H1 (cell line): ENCODE results near the gene GATD1. TPM values are rescaled to one million over a fixed set of nuclear protein-coding genes. Genes with fewer than 3 reads are reported as not detected.
A peak's percentile ranks its signal among the peaks of the same experiment; 100 is the strongest.

Source experiments
- CTCF ChIA-PET: fragments of 300-600 bp; sonication (Branson Sonifier 250); formaldehyde crosslinking; loops from one replicate; lab custom pipeline; 2021; ENCODE audit not compliant: partially characterized antibody; lab: Charles Lee
- POLR2A ChIA-PET: fragments of 300-600 bp; sonication (Branson Sonifier 250); formaldehyde crosslinking; loops from one replicate; lab custom pipeline; 2021; ENCODE audit warnings: inconsistent platforms; ENCODE audit not compliant: partially characterized antibody; lab: Charles Lee
- DNase-seq, 2 experiments: peaks; one replicate each; pipeline versions ENCODE4 v3.0.0 to v3.0.0-alpha.2; 2010 to 2022; ENCODE audit warnings: low spot score in 2 of 2, low read depth in 1 of 2, mixed read lengths in 1 of 2
- FAIRE-seq: peaks from 2 replicates; lab custom pipeline; 2011; peaks lifted over from hg19 to GRCh38; lab: Jason Lieb, UNC
- H2AFZ ChIP-seq: 2 replicates; pipeline ENCODE4 v1.8.1; 2012; ENCODE audit warnings: low read length, inconsistent platforms
- H2AK5ac ChIP-seq: 2 replicates; pipeline ENCODE4 v1.6.1; 2013; ENCODE audit warnings: low read depth, low read length
- H2BK120ac ChIP-seq: replicated peaks from 2 replicates; pipeline ENCODE3; 2013; ENCODE audit warnings: low read depth, low read length, inconsistent platforms
- H2BK12ac ChIP-seq: 2 replicates; pipeline ENCODE4 v1.6.1; 2013; ENCODE audit warnings: low read depth, low read length
- H2BK15ac ChIP-seq: 2 replicates; pipeline ENCODE4 v1.6.1; 2013; ENCODE audit warnings: low read length
- H2BK20ac ChIP-seq: 2 replicates; pipeline ENCODE4 v1.6.1; 2013; ENCODE audit warnings: low read length
- H2BK5ac ChIP-seq: 2 replicates; pipeline ENCODE4 v1.6.1; 2013; ENCODE audit warnings: low read depth, low read length
- H3K14ac ChIP-seq: 2 replicates; pipeline ENCODE4 v1.6.1; 2013; ENCODE audit warnings: inconsistent platforms; ENCODE audit not compliant: insufficient read length
- H3K18ac ChIP-seq: 2 replicates; pipeline ENCODE4 v1.6.1; 2013; ENCODE audit warnings: low read length; ENCODE audit errors: extremely low read depth
- H3K23ac ChIP-seq: 2 replicates; pipeline ENCODE4 v1.6.1; 2013; ENCODE audit warnings: inconsistent platforms; ENCODE audit not compliant: insufficient read length
- H3K23me2 ChIP-seq: 2 replicates; pipeline ENCODE4 v1.6.1; 2013; ENCODE audit warnings: low read depth, low read length
- H3K27ac ChIP-seq: 2 replicates; pipeline ENCODE4 v1.6.1; 2011; ENCODE audit warnings: low read depth, low read length, inconsistent platforms
- H3K27me3 ChIP-seq, 4 experiments: replicated peaks in 1 of 4; 1 replicate in 1 of 4; 2 replicates in 3 of 4; pipeline versions ENCODE4 v1.6.1 to v1.8.1; 2011 to 2013; ENCODE audit warnings: low read length in 3 of 4, mild to moderate bottlenecking in 3 of 4, inconsistent platforms in 2 of 4, mixed read lengths in 2 of 4, moderate library complexity in 1 of 4; ENCODE audit not compliant: control insufficient read depth in 3 of 4, insufficient read depth in 3 of 4; ENCODE audit errors: extremely low read depth in 1 of 4
- H3K36me3 ChIP-seq, 4 experiments: 2 replicates each; pipeline versions ENCODE4 v1.6.1 to v1.8.1; 2011 to 2013; ENCODE audit warnings: mild to moderate bottlenecking in 4 of 4, low read length in 3 of 4, moderate library complexity in 2 of 4, control low read depth in 1 of 4, inconsistent platforms in 1 of 4; ENCODE audit not compliant: insufficient read depth in 4 of 4, control insufficient read depth in 2 of 4
- H3K4ac ChIP-seq: replicated peaks from 2 replicates; pipeline ENCODE3; 2013; ENCODE audit warnings: low read length, low read depth, mixed read lengths, inconsistent platforms; ENCODE audit not compliant: insufficient read length
- H3K4me1 ChIP-seq, 4 experiments: replicated peaks in 1 of 4; 1 replicate in 1 of 4; 2 replicates in 3 of 4; pipeline versions ENCODE4 v1.6.1 to v1.8.1; 2011 to 2013; ENCODE audit warnings: low read length in 3 of 4, inconsistent platforms in 2 of 4, mixed read lengths in 1 of 4; ENCODE audit not compliant: insufficient read depth in 4 of 4, control insufficient read depth in 3 of 4
- H3K4me2 ChIP-seq, 2 experiments: 2 replicates each; pipeline versions ENCODE4 v1.6.1 to v1.8.1; 2011 to 2013; ENCODE audit warnings: low read depth in 2 of 2, low read length in 2 of 2, control low read depth in 1 of 2, inconsistent platforms in 1 of 2, mild to moderate bottlenecking in 1 of 2; ENCODE audit not compliant: insufficient read depth in 1 of 2
- H3K4me3 ChIP-seq, 4 experiments: fragments of 200-600, 300-600 bp in 1 of 4; sonication (generic), shearing (Covaris generic), sonication (Bioruptor Twin) in 1 of 4; 2 replicates each; pipeline versions ENCODE4 v1.5.1 to v1.8.1; 2011 to 2016; ENCODE audit warnings: low read length in 4 of 4, low read depth in 3 of 4, control low read depth in 2 of 4, inconsistent platforms in 2 of 4, mild to moderate bottlenecking in 2 of 4, mixed read lengths in 1 of 4, moderate library complexity in 1 of 4; ENCODE audit not compliant: insufficient read depth in 2 of 4; ENCODE audit errors: extremely low read depth in 1 of 4
- H3K56ac ChIP-seq: replicated peaks from 2 replicates; pipeline ENCODE3; 2013; ENCODE audit warnings: low read depth, mild to moderate bottlenecking, mixed read lengths, low read length, inconsistent platforms; ENCODE audit not compliant: insufficient read length
- H3K79me1 ChIP-seq: 2 replicates; pipeline ENCODE4 v1.6.1; 2013; ENCODE audit warnings: low read depth, low read length, control low read depth
- H3K79me2 ChIP-seq, 2 experiments: 2 replicates each; pipeline versions ENCODE4 v1.6.1 to v1.8.1; 2012 to 2013; ENCODE audit warnings: low read length in 2 of 2, mild to moderate bottlenecking in 2 of 2, inconsistent platforms in 1 of 2; ENCODE audit not compliant: insufficient read depth in 2 of 2, control insufficient read depth in 1 of 2
- H3K9ac ChIP-seq, 4 experiments: replicated peaks in 1 of 4; 1 replicate in 1 of 4; 2 replicates in 3 of 4; pipeline versions ENCODE4 v1.6.1 to v1.8.1; 2011 to 2013; ENCODE audit warnings: low read depth in 3 of 4, low read length in 3 of 4, control low read depth in 2 of 4, mild to moderate bottlenecking in 2 of 4, moderate library complexity in 2 of 4, inconsistent platforms in 1 of 4; ENCODE audit errors: extremely low read depth in 1 of 4
- H3K9me3 ChIP-seq, 2 experiments: 2 replicates each; pipeline versions ENCODE4 v1.6.1 to v1.8.1; 2012 to 2013; ENCODE audit warnings: mild to moderate bottlenecking in 2 of 2, moderate library complexity in 2 of 2, control low read depth in 1 of 2, inconsistent platforms in 1 of 2, low read depth in 1 of 2, low read length in 1 of 2, mixed read lengths in 1 of 2; ENCODE audit not compliant: insufficient read depth in 2 of 2
- H4K20me1 ChIP-seq, 2 experiments: replicated peaks in 1 of 2; 2 replicates each; pipeline versions ENCODE3 to v1.8.1; 2011 to 2013; ENCODE audit warnings: inconsistent platforms in 2 of 2, low read length in 2 of 2, mild to moderate bottlenecking in 1 of 2; ENCODE audit not compliant: insufficient read depth in 2 of 2, control insufficient read depth in 1 of 2
- H4K5ac ChIP-seq: 2 replicates; pipeline ENCODE4 v1.6.1; 2013; ENCODE audit warnings: low read length, low read depth, mixed read lengths, inconsistent platforms; ENCODE audit not compliant: insufficient read length
- H4K8ac ChIP-seq: 2 replicates; pipeline ENCODE4 v1.8.0; 2013; ENCODE audit warnings: mild to moderate bottlenecking, moderate library complexity, low read length, inconsistent platforms; ENCODE audit not compliant: insufficient read depth; ENCODE audit errors: extremely low read depth
- H4K91ac ChIP-seq: replicated peaks from 2 replicates; pipeline ENCODE3; 2013; ENCODE audit warnings: low read length, mixed read lengths, inconsistent platforms; ENCODE audit not compliant: insufficient read length
- CREB1 ChIP-seq: IDR thresholded peaks from 2 replicates; pipeline ENCODE4 v1.6.1; 2012; ENCODE audit warnings: inconsistent platforms
- HDAC2 ChIP-seq, 2 experiments: fragments of 300-600 bp in 1 of 2; sonication (generic) in 1 of 2; IDR thresholded peaks; 2 replicates each; pipeline ENCODE4 v1.6.1; 2011 to 2012; ENCODE audit warnings: low read depth in 2 of 2, low read length in 2 of 2, mild to moderate bottlenecking in 2 of 2, moderate library complexity in 2 of 2, borderline replicate concordance in 1 of 2, inconsistent platforms in 1 of 2
- JUND ChIP-seq: IDR thresholded peaks from 2 replicates; pipeline ENCODE4 v1.6.1; 2011; ENCODE audit warnings: mild to moderate bottlenecking, improper control_type of control experiment, low read length
- KDM1A ChIP-seq: fragments of 200-600, 300-600 bp; sonication (generic); IDR thresholded peaks from 2 replicates; pipeline ENCODE4 v1.7.1; 2016; ENCODE audit warnings: mild to moderate bottlenecking, low read length, borderline replicate concordance
- NANOG ChIP-seq: IDR thresholded peaks from 2 replicates; pipeline ENCODE4 v1.6.1; 2011; ENCODE audit warnings: low read length, low read depth, mild to moderate bottlenecking, inconsistent platforms; ENCODE audit not compliant: insufficient read depth, poor library complexity, severe bottlenecking
- POLR2A ChIP-seq, 2 experiments: IDR thresholded peaks; 1 replicate in 1 of 2; 2 replicates in 1 of 2; pipeline ENCODE4 v1.6.1; 2011; ENCODE audit warnings: low read depth in 2 of 2, low read length in 2 of 2, mild to moderate bottlenecking in 2 of 2; ENCODE audit errors: control extremely low read depth in 1 of 2
- RXRA ChIP-seq: IDR thresholded peaks from 2 replicates; pipeline ENCODE4 v1.6.1; 2011; ENCODE audit warnings: low read depth, mild to moderate bottlenecking, low read length, moderate library complexity; ENCODE audit not compliant: insufficient read depth
- SUZ12 ChIP-seq: fragments of 200-600 bp; sonication (generic); IDR thresholded peaks from 2 replicates; pipeline ENCODE4 v1.6.1; 2012; ENCODE audit warnings: mild to moderate bottlenecking, inconsistent platforms, low read length, moderate library complexity, mixed read lengths
- TBP ChIP-seq: IDR thresholded peaks from 2 replicates; pipeline ENCODE4 v1.6.1; 2011; ENCODE audit warnings: low read depth, low read length, improper control_type of control experiment
- WGBS, 2 experiments: shearing (Covaris generic) in 1 of 2; methylation state at CpG; one replicate each; pipeline versions ENCODE4 v1.1.6 to v1.1.7; 2013 to 2015; ENCODE audit warnings: low lambda C conversion rate in 2 of 2, mixed read lengths in 2 of 2, inconsistent platforms in 1 of 2, low coverage in 1 of 2, missing lambda C conversion rate in 1 of 2; ENCODE audit not compliant: insufficient replicate concordance in 2 of 2, insufficient coverage in 1 of 2, insufficient read length in 1 of 2; ENCODE audit errors: extremely low coverage in 1 of 2, missing lambda C conversion rate in 1 of 2; 5-methylcytosine and 5-hydroxymethylcytosine counted together
- polyA plus RNA-seq, 7 experiments: library from polyadenylated mRNA; depleted of rRNA in 3 of 7; stranded (reverse) in 5 of 7; unstranded in 2 of 7; fragments of >200 nt in 5 of 7; fragments of 200-250 nt in 2 of 7; gene quantifications; 1 replicate in 5 of 7; 2 replicates in 1 of 7; 4 replicates in 1 of 7; pipeline versions ENCODE4 v1.2.1 to v1.2.3, GENCODE V29; 2011 to 2013; ENCODE audit warnings: missing spikeins in 2 of 7, mixed read lengths in 2 of 7
- total RNA-seq: library from RNA; stranded (reverse); fragmentation: NEBNext Ultra II Directional; extraction: Animal tissue kit (Norgen Biotek cat#: 25700); gene quantifications from 2 replicates; pipeline ENCODE4 v1.2.1, GENCODE V29; 2021
- TF ChIP-seq, protein P1 (sequence below): IDR thresholded peaks from 2 replicates; pipeline ENCODE4 v1.6.1; 2011; ENCODE audit warnings: low read length, improper control_type of control experiment

GATD1 gene
- total and polyA plus RNA-seq, 2 of the 8 experiments (the other 6 are each of a cell fraction or from before 2014, with no cell fraction given) = 47.5 to 54.8 TPM

- no peak for DNase-seq
- H3K4me1 ChIP-seq = peaks cover under 1 to 16% (median 8%) of the 10 kb centered on the region in 4 experiments; a peak in 6 of 7 replicates
- H3K27ac ChIP-seq = peak overlapping the region; percentile 91; the same call in 1 of the 2 replicates
- no peaks in the 10 kb centered on the region for H3K9me3 ChIP-seq
- H3K4ac ChIP-seq = peak overlapping the region; percentile 91
- H3K9ac ChIP-seq = peak overlapping the region; percentile 62 to 95 (median 82)
- peak overlapping the region; percentile 91 for H4K5ac ChIP-seq
- H3K18ac ChIP-seq = peak overlapping the region; percentile 81; the same call in 1 of the 2 replicates
- no peak overlapping the region for H3K14ac ChIP-seq
- FAIRE-seq = no peak
- no peak overlapping the region for H2BK20ac ChIP-seq
- H3K79me1 ChIP-seq = 0 out of 2 replicates have a peak, but pooled peaks cover 6% of the 10 kb centered on the region
- H3K23ac ChIP-seq = no peak overlapping the region
- H4K91ac ChIP-seq = peak overlapping the region; percentile 45
- H3K4me2 ChIP-seq = peak overlapping the region; percentile 85 to 86
- H3K23me2 ChIP-seq = peaks cover 13% of the 10 kb centered on the region; the same call in 1 of the 2 replicates
- peaks cover 17 to 30% of the 10 kb centered on the region in 2 experiments for H4K20me1 ChIP-seq
- H2BK15ac ChIP-seq = peak overlapping the region; percentile 92; the same call in 1 of the 2 replicates
- peak overlapping the region; percentile 77 for H2BK5ac ChIP-seq
- H2BK12ac ChIP-seq = no peak overlapping the region
- peak overlapping the region; percentile 92 for H3K56ac ChIP-seq
- H3K79me2 ChIP-seq = peaks cover 7 to 43% of the 10 kb centered on the region in 2 experiments; a peak in 3 of 4 replicates
- H2BK120ac ChIP-seq = no peak overlapping the region
- peak overlapping the region; percentile 75; the same call in 1 of the 2 replicates for H2AK5ac ChIP-seq
- peak overlapping the region; percentile 77 to 91 (median 85) for H3K4me3 ChIP-seq
- POLR2A ChIA-PET = interaction anchor here (0.5 to 35.3 kb wide), 20 partner anchors 9 to 979 kb away, joined by 3 to 636 read pairs (median 4); partner anchors contain the start of genes CEND1, PNPLA2, RPLP2 and TALDO1
- peak overlapping the region; percentile 89 for H4K8ac ChIP-seq
- no peak overlapping the region for H2AFZ ChIP-seq
- H3K36me3 ChIP-seq = peaks cover 3 to 11% (median 5%) of the 10 kb centered on the region in 4 experiments; a peak in 4 of 8 replicates
- WGBS, 2 experiments = 3% methylated on average over 27 of the region's 65 CpGs; no CpG with 5 or more reads in 1 of the 2 experiments
- H3K27me3 ChIP-seq = no peaks in the 10 kb centered on the region
- CTCF ChIA-PET = interaction anchor here (0.6 to 2.9 kb wide), 9 partner anchors 11 to 922 kb away, joined by 3 to 15 read pairs (median 3); no protein-coding TSS in a partner anchor
- TF ChIP-seq SUZ12 (no peak), HDAC2 (IDR thresholded peaks at IDR 0.05; ENCODE audit: borderline replicate concordance in 1 of 2, low read depth in 2 of 2, low read length in 2 of 2) (no peak), NANOG (no peak), POLR2A (IDR thresholded peaks at IDR 0.05; ENCODE audit: control extremely low read depth in 1 of 2, low read depth in 2 of 2, low read length in 2 of 2) (peak in 1 of 2 experiments; percentile 2; a peak in 1 of 3 replicates), CREB1 (0 out of 2 replicates have a peak, but pooled peaks have one; percentile 40), RXRA (no peak), JUND (no peak), KDM1A (no peak), TBP (no peak)
- TF ChIP-seq, protein P1, sequence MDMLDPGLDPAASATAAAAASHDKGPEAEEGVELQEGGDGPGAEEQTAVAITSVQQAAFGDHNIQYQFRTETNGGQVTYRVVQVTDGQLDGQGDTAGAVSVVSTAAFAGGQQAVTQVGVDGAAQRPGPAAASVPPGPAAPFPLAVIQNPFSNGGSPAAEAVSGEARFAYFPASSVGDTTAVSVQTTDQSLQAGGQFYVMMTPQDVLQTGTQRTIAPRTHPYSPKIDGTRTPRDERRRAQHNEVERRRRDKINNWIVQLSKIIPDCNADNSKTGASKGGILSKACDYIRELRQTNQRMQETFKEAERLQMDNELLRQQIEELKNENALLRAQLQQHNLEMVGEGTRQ = no peak
These were observed 563 bp downstream of the GATD1 start for GRCh38 chr11:776561-777287.
